PC-3 (cell line): Measurements from ENCODE around the gene GALNT14.
A peak's percentile ranks its signal among the peaks of the same experiment; 100 is the strongest.

Experiments
- CTCF ChIP-seq: fragments of 300-600 bp; sonication (generic); conservative IDR thresholded peaks from 2 replicates; pipeline ENCODE4 v1.5.1; 2017; ENCODE audit warnings: antibody characterized with exemption, low read depth, mild to moderate bottlenecking, low read length
- EZH2 ChIP-seq: fragments of 300-600 bp; sonication (generic); IDR thresholded peaks from one replicate; pipeline ENCODE4 v1.6.1; 2017; ENCODE audit warnings: antibody characterized with exemption, mild to moderate bottlenecking, low read length; ENCODE audit not compliant: unreplicated experiment
- EZH2phosphoT487 ChIP-seq: fragments of 300-600 bp; sonication (generic); IDR thresholded peaks from 2 replicates; pipeline ENCODE4 v1.6.1; 2018; ENCODE audit warnings: mild to moderate bottlenecking, antibody characterized with exemption, low read length, borderline replicate concordance

GRCh38 chr2:31038385-31038784 lies 99.9 kb downstream of the GALNT14 start:
- TF ChIP-seq CTCF (0 out of 2 replicates have a peak, but pooled peaks have one; percentile 15), EZH2 (no peak), EZH2phosphoT487 (no peak)
